H9 (cell line): ENCODE results near the gene PAX6. TPM values are rescaled to one million over a fixed set of nuclear protein-coding genes. Genes with fewer than 3 reads are reported as not detected.

Experiments used
- DNase-seq: peaks from one replicate; pipeline ENCODE4 v3.0.0-alpha.2; 2017
- H2AFZ ChIP-seq: one replicate; pipeline ENCODE4 v1.6.1; 2013; ENCODE audit warnings: mild to moderate bottlenecking, low read length, control low read depth, moderate library complexity
- H2AK5ac ChIP-seq: 2 replicates; pipeline ENCODE4 v1.6.1; 2013; ENCODE audit warnings: low read length, control low read depth, mixed read lengths; ENCODE audit not compliant: insufficient read length
- H2BK120ac ChIP-seq: one replicate; pipeline ENCODE4 v1.6.1; 2013; ENCODE audit warnings: low read depth, mild to moderate bottlenecking, low read length, control low read depth, inconsistent platforms; ENCODE audit not compliant: poor library complexity, severe bottlenecking
- H2BK12ac ChIP-seq: 2 replicates; pipeline ENCODE4 v1.6.1; 2013; ENCODE audit warnings: low read length, control low read depth, mixed read lengths, low read depth; ENCODE audit not compliant: insufficient read length
- H2BK15ac ChIP-seq: 2 replicates; pipeline ENCODE4 v1.6.1; 2013; ENCODE audit warnings: low read depth, low read length, control low read depth
- H2BK20ac ChIP-seq: one replicate; pipeline ENCODE4 v1.6.1; 2013; ENCODE audit warnings: low read depth, mild to moderate bottlenecking, low read length, control low read depth, inconsistent platforms; ENCODE audit not compliant: poor library complexity, severe bottlenecking
- H2BK5ac ChIP-seq: 2 replicates; pipeline ENCODE4 v1.6.1; 2013; ENCODE audit warnings: low read length, control low read depth, mixed read lengths; ENCODE audit not compliant: insufficient read length
- H3K14ac ChIP-seq: 2 replicates; pipeline ENCODE4 v1.6.1; 2013; ENCODE audit warnings: low read length, control low read depth; ENCODE audit not compliant: insufficient read depth
- H3K18ac ChIP-seq: 2 replicates; pipeline ENCODE4 v1.6.1; 2013; ENCODE audit warnings: low read depth, mild to moderate bottlenecking, mixed read lengths, low read length, control low read depth; ENCODE audit not compliant: insufficient read length
- H3K23ac ChIP-seq: 2 replicates; pipeline ENCODE4 v1.6.1; 2013; ENCODE audit warnings: low read length, control low read depth, mixed read lengths, low read depth; ENCODE audit not compliant: insufficient read length
- H3K23me2 ChIP-seq: 2 replicates; pipeline ENCODE4 v1.6.1; 2013; ENCODE audit warnings: low read depth, mild to moderate bottlenecking, mixed read lengths, low read length, control low read depth; ENCODE audit not compliant: insufficient read length, poor library complexity, severe bottlenecking
- H3K27ac ChIP-seq: 2 replicates; pipeline ENCODE4 v1.5.1; 2013; ENCODE audit warnings: low read length, control low read depth, mixed read lengths, low read depth; ENCODE audit not compliant: insufficient read length
- H3K27me3 ChIP-seq: 2 replicates; pipeline ENCODE4 v1.6.1; 2013; ENCODE audit warnings: low read length, control low read depth, inconsistent platforms; ENCODE audit not compliant: insufficient read depth
- H3K4ac ChIP-seq: 2 replicates; pipeline ENCODE4 v1.6.1; 2013; ENCODE audit warnings: low read depth, mild to moderate bottlenecking, control low read depth, inconsistent platforms, low read length, moderate library complexity
- H3K4me1 ChIP-seq: 2 replicates; pipeline ENCODE4 v1.6.1; 2013; ENCODE audit warnings: low read length, control low read depth, inconsistent platforms; ENCODE audit not compliant: insufficient read depth
- H3K4me2 ChIP-seq: 2 replicates; pipeline ENCODE4 v1.6.1; 2013; ENCODE audit warnings: low read length, control low read depth, mixed read lengths; ENCODE audit not compliant: insufficient read length, insufficient read depth
- H3K56ac ChIP-seq: 2 replicates; pipeline ENCODE4 v1.6.1; 2013; ENCODE audit warnings: low read depth, mild to moderate bottlenecking, mixed read lengths, low read length, control low read depth; ENCODE audit not compliant: insufficient read length
- H3K79me1 ChIP-seq: 2 replicates; pipeline ENCODE4 v1.6.1; 2013; ENCODE audit warnings: low read depth, mild to moderate bottlenecking, moderate library complexity, low read length, control low read depth, inconsistent platforms; ENCODE audit not compliant: insufficient read depth, poor library complexity, severe bottlenecking
- H3K79me2 ChIP-seq: 2 replicates; pipeline ENCODE4 v1.6.1; 2013; ENCODE audit warnings: low read length, control low read depth, inconsistent platforms; ENCODE audit not compliant: insufficient read depth
- H3K9ac ChIP-seq: 2 replicates; pipeline ENCODE4 v1.6.1; 2013; ENCODE audit warnings: low read length, control low read depth, mixed read lengths; ENCODE audit not compliant: insufficient read length; ENCODE audit errors: extremely low read depth
- H3K9me3 ChIP-seq: one replicate; pipeline ENCODE4 v1.6.1; 2013; ENCODE audit warnings: low read depth, low read length, inconsistent platforms; ENCODE audit not compliant: control insufficient read depth
- H3T11ph ChIP-seq: one replicate; pipeline ENCODE4 v1.6.1; 2013; ENCODE audit warnings: mild to moderate bottlenecking, low read length, control low read depth, inconsistent platforms
- H4K20me1 ChIP-seq: one replicate; pipeline ENCODE4 v1.6.1; 2013; ENCODE audit not compliant: control insufficient read depth, insufficient read length, insufficient read depth
- H4K5ac ChIP-seq: 2 replicates; pipeline ENCODE4 v1.6.1; 2013; ENCODE audit warnings: low read depth, mild to moderate bottlenecking, mixed read lengths, low read length, control low read depth; ENCODE audit not compliant: insufficient read length
- H4K8ac ChIP-seq: replicated peaks from 2 replicates; pipeline ENCODE4 v1.6.1; 2013; ENCODE audit warnings: low read length, control low read depth, mixed read lengths, low read depth; ENCODE audit not compliant: insufficient read length
- H4K91ac ChIP-seq: 2 replicates; pipeline ENCODE4 v1.6.1; 2013; ENCODE audit warnings: low read depth, mild to moderate bottlenecking, moderate library complexity, mixed read lengths, low read length, control low read depth; ENCODE audit not compliant: insufficient read length
- H3K27ac Mint-ChIP-seq, 3 experiments: 2 replicates in 2 of 3; 3 replicates in 1 of 3; pipeline ENCODE4 v1.8.0; 2020 to 2021; ENCODE audit warnings: mixed read lengths in 3 of 3, mild to moderate bottlenecking in 1 of 3, moderate library complexity in 1 of 3
- H3K27me3 Mint-ChIP-seq: 2 replicates; pipeline ENCODE4 v1.8.0; 2021; ENCODE audit warnings: low read depth, mild to moderate bottlenecking, moderate library complexity, mixed read lengths
- H3K36me3 Mint-ChIP-seq, 3 experiments: 2 replicates in 2 of 3; 3 replicates in 1 of 3; pipeline ENCODE4 v1.8.0; 2020 to 2021; ENCODE audit warnings: low read depth in 3 of 3, mixed read lengths in 3 of 3; ENCODE audit not compliant: insufficient read depth in 1 of 3
- H3K4me1 Mint-ChIP-seq, 2 experiments: 2 replicates each; pipeline ENCODE4 v1.8.0; 2020; ENCODE audit warnings: mixed read lengths in 2 of 2
- H3K4me3 Mint-ChIP-seq, 2 experiments: 2 replicates in 1 of 2; 3 replicates in 1 of 2; pipeline ENCODE4 v1.8.0; 2020 to 2021; ENCODE audit warnings: mild to moderate bottlenecking in 2 of 2, mixed read lengths in 2 of 2, moderate library complexity in 1 of 2
- H3K9me3 Mint-ChIP-seq, 2 experiments: 2 replicates in 1 of 2; 3 replicates in 1 of 2; pipeline ENCODE4 v1.8.0; 2020; ENCODE audit warnings: mild to moderate bottlenecking in 2 of 2, mixed read lengths in 2 of 2, moderate library complexity in 1 of 2
- CTCF ChIP-seq: fragments of 200-600 bp; sonication (generic); conservative IDR thresholded peaks from 3 replicates; pipeline ENCODE4 v1.8.0; 2021; ENCODE audit warnings: antibody characterized with exemption, mild to moderate bottlenecking
- WGBS: extraction: QIAGEN DNeasy Blood & Tissue Kit; methylation state at CpG from one replicate; pipeline ENCODE4 v1.1.7; 2013; ENCODE audit warnings: missing lambda C conversion rate, low lambda C conversion rate, mixed read lengths; ENCODE audit not compliant: insufficient read length; ENCODE audit errors: extremely low coverage; 5-methylcytosine and 5-hydroxymethylcytosine counted together
- total RNA-seq: library from RNA; stranded (reverse); gene quantifications from 2 replicates; pipeline ENCODE4 v1.2.1, GENCODE V29; 2021

Gene PAX6
- total RNA-seq, 1 experiment from 2014 or later = not detected

DNA sequence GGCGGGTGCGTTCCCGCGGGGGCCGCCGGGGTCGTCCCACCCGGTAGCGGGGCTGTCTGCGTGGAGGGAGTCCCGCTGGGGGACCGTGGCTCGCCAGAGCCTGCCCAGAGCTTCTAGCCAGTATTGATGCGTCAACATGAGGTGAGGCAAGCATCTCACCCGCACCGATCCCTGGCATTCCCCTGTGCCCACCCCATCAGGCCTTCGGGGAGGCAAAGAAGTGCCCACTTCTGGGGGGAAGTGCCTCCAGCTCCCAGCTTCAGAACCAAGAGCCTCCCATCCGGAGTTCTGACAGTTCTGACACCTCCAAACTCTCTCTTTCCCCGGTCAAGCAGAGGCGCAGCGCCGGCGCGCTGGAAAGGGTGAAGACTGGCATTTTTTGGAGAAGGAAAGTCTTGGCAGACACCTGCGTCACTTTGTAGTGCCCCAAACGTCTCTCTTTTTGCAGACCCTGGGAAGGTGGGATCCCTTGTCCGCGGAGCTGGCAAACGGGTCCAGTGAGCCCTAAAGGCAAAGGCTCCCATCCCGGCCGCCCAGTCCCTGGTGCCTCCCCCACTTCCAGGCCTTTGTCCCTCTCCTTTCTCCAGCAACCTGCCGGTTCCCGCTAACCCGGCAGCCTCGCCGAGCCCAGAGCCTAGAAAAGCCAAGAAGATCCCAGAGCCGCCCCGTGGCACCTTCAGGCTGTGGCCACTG is 3.2 kb upstream of the PAX6 start:
- Mint-ChIP-seq H3K9me3 (peaks cover 0 to 3% of the 10 kb centered on the region in 2 experiments; a peak in 3 of 5 replicates), H3K4me1 (peaks cover 37 to 63% of the 10 kb centered on the region in 2 experiments), H3K27me3 (peaks cover 99% of the 10 kb centered on the region), H3K27ac (no peak overlapping the region; a peak in 1 of 7 replicates), H3K36me3 (no peaks in the 10 kb centered on the region; a peak in 1 of 7 replicates), H3K4me3 (peak overlapping the region in 1 of 2 experiments; percentile 75; a peak in 3 of 5 replicates)
- H3T11ph ChIP-seq = no peak overlapping the region
- no peak overlapping the region for H2AFZ ChIP-seq
- H3K9me3 ChIP-seq = no peaks in the 10 kb centered on the region
- H3K23ac ChIP-seq = no peak overlapping the region
- TF ChIP-seq CTCF = no peak
- no peak overlapping the region for H2BK20ac ChIP-seq
- no peaks in the 10 kb centered on the region; the same call in 1 of the 2 replicates for H3K4me1 ChIP-seq
- no peak overlapping the region for H2AK5ac ChIP-seq
- H2BK5ac ChIP-seq = no peak overlapping the region
- no peak overlapping the region for H4K91ac ChIP-seq
- H3K4ac ChIP-seq = no peak overlapping the region
- no peak overlapping the region for H4K8ac ChIP-seq
- H4K20me1 ChIP-seq = peaks cover 3% of the 10 kb centered on the region
- no peaks in the 10 kb centered on the region for H3K79me1 ChIP-seq
- no peak overlapping the region for H2BK12ac ChIP-seq
- peak overlapping the region; percentile 94 for H3K4me2 ChIP-seq
- DNase-seq = peak; percentile 53
- H3K27ac ChIP-seq = no peak overlapping the region
- peaks cover 34% of the 10 kb centered on the region for H3K23me2 ChIP-seq
- H3K79me2 ChIP-seq = no peaks in the 10 kb centered on the region
- no peak overlapping the region for H2BK15ac ChIP-seq
- no peak overlapping the region for H3K56ac ChIP-seq
- H2BK120ac ChIP-seq = no peak overlapping the region
- H4K5ac ChIP-seq = no peak overlapping the region
- no peak overlapping the region for H3K18ac ChIP-seq
- H3K9ac ChIP-seq = no peak overlapping the region
- H3K14ac ChIP-seq = no peak overlapping the region
- WGBS = no CpG with 5 or more reads among the region's 38 CpGs
- H3K27me3 ChIP-seq = peaks cover 90% of the 10 kb centered on the region
